ENCODE data around the gene CXXC5. TPM values are rescaled to one million over a fixed set of nuclear protein-coding genes. Genes with fewer than 3 reads are reported as not detected.

CXXC5 gene
- total RNA-seq, 2 experiments from 2014 or later, result 1.4 to 1.7 TPM

GRCh38 chr5:139633295-139634027, 14.7 kb upstream of the CXXC5 start:
- H3K27ac Mint-ChIP-seq, result peak overlapping the region; percentile 10
- no peak overlapping the region for H3K4me3 Mint-ChIP-seq
- peaks cover 28% of the 10 kb centered on the region for H3K36me3 Mint-ChIP-seq (ENCODE audit: low read depth)
- H3K9me3 Mint-ChIP-seq, result no peaks in the 10 kb centered on the region
- H3K27me3 Mint-ChIP-seq, result no peaks in the 10 kb centered on the region
- DNase-seq, result peak; percentile 69
- CTCF ChIA-PET, result interaction anchor here (0.6 to 6.3 kb wide), 30 partner anchors 11 to 224 kb away, joined by 3 to 73 read pairs (median 4); partner anchors contain the start of genes DNAJC18 and UBE2D2
- H3K4me1 Mint-ChIP-seq, result peaks cover 44% of the 10 kb centered on the region
- POLR2A ChIA-PET, result interaction anchor here (0.8 to 1.9 kb wide), 3 partner anchors 16 to 72 kb away, joined by 3 to 5 read pairs (median 4); partner anchors contain the start of gene UBE2D2

- ChIA-PET CTCF (interaction anchor here (0.8 to 6.3 kb wide), 27 partner anchors 7 to 214 kb away, joined by 3 to 73 read pairs (median 5); partner anchors contain the start of genes DNAJC18 and UBE2D2), POLR2A (interaction anchor here (1.3 to 1.9 kb wide), 2 partner anchors 16 to 72 kb away, joined by 4 to 5 read pairs; partner anchors contain the start of gene UBE2D2)
- no peaks in the 10 kb centered on the region for H3K27me3 Mint-ChIP-seq
- H3K4me3 Mint-ChIP-seq, result no peak overlapping the region
- peaks cover 45% of the 10 kb centered on the region for H3K4me1 Mint-ChIP-seq
- H3K9me3 Mint-ChIP-seq, result no peaks in the 10 kb centered on the region
- DNase-seq, result no peak
- H3K27ac Mint-ChIP-seq, result no peak overlapping the region
- H3K36me3 Mint-ChIP-seq (ENCODE audit: low read depth), result peaks cover 24% of the 10 kb centered on the region
These were observed 14.2 kb upstream of the CXXC5 start for GRCh38 chr5:139634028-139634325.

GRCh38 chr5:139634541-139634940, 13.6 kb upstream of the CXXC5 start:
- no peak for DNase-seq
- POLR2A ChIA-PET, result interaction anchor here (1.3 to 2.2 kb wide), 4 partner anchors 10 to 73 kb away, joined by 4 to 11 read pairs (median 7); partner anchors contain the start of genes CXXC5 and UBE2D2
- Mint-ChIP-seq H3K36me3 (ENCODE audit: low read depth) (peaks cover 19% of the 10 kb centered on the region), H3K9me3 (no peaks in the 10 kb centered on the region), H3K4me3 (no peak overlapping the region), H3K4me1 (peaks cover 45% of the 10 kb centered on the region), H3K27ac (peak overlapping the region; percentile 85), H3K27me3 (no peaks in the 10 kb centered on the region)
- CTCF ChIA-PET, result interaction anchor here (0.8 to 6.3 kb wide), 15 partner anchors 8 to 214 kb away, joined by 3 to 73 read pairs (median 5); partner anchors contain the start of gene UBE2D2

- POLR2A ChIA-PET, result interaction anchor here (1.1 to 2.2 kb wide), 8 partner anchors 10 to 130 kb away, joined by 3 to 12 read pairs (median 6); partner anchors contain the start of genes CXXC5 and UBE2D2
- no peaks in the 10 kb centered on the region for H3K9me3 Mint-ChIP-seq
These were observed 13.0 kb upstream of the CXXC5 start for GRCh38 chr5:139635191-139635590.

GRCh38 chr5:139635606-139636206, 12.4 kb upstream of the CXXC5 start:
- Mint-ChIP-seq H3K9me3 (no peaks in the 10 kb centered on the region), H3K27ac (peak overlapping the region; percentile 85), H3K36me3 (ENCODE audit: low read depth) (peaks cover 13% of the 10 kb centered on the region), H3K4me1 (peaks cover 45% of the 10 kb centered on the region), H3K4me3 (peak overlapping the region; percentile 42), H3K27me3 (no peaks in the 10 kb centered on the region)
- CTCF ChIA-PET, result interaction anchor here (0.7 to 6.3 kb wide), 17 partner anchors 9 to 220 kb away, joined by 3 to 73 read pairs (median 5); partner anchors contain the start of genes CXXC5 and UBE2D2
- DNase-seq, result no peak
- POLR2A ChIA-PET, result interaction anchor here (1.0 to 2.2 kb wide), 10 partner anchors 9 to 220 kb away, joined by 3 to 12 read pairs (median 6); partner anchors contain the start of genes CXXC5 and UBE2D2

More at GRCh38 chr5:139635191-139635590, 13.0 kb upstream of the CXXC5 start:
- H3K27me3 Mint-ChIP-seq, result no peaks in the 10 kb centered on the region
- H3K4me3 Mint-ChIP-seq, result no peak overlapping the region
- H3K36me3 Mint-ChIP-seq (ENCODE audit: low read depth), result peaks cover 15% of the 10 kb centered on the region
- peaks cover 45% of the 10 kb centered on the region for H3K4me1 Mint-ChIP-seq
- no peak for DNase-seq
- CTCF ChIA-PET, result interaction anchor here (0.7 to 6.3 kb wide), 12 partner anchors 8 to 131 kb away, joined by 3 to 73 read pairs (median 6); partner anchors contain the start of genes CXXC5 and UBE2D2
- peak overlapping the region; percentile 85 for H3K27ac Mint-ChIP-seq

- Mint-ChIP-seq H3K27me3 (no peaks in the 10 kb centered on the region), H3K27ac (peak overlapping the region; percentile 85), H3K4me1 (peaks cover 45% of the 10 kb centered on the region), H3K36me3 (ENCODE audit: low read depth) (peaks cover 13% of the 10 kb centered on the region), H3K9me3 (no peaks in the 10 kb centered on the region), H3K4me3 (peak overlapping the region; percentile 42)
- peak; percentile 74 for DNase-seq
- ChIA-PET CTCF (interaction anchor here (0.8 to 6.3 kb wide), 16 partner anchors 10 to 220 kb away, joined by 3 to 73 read pairs (median 5); partner anchors contain the start of genes CXXC5 and UBE2D2), POLR2A (interaction anchor here (0.7 to 2.2 kb wide), 13 partner anchors 8 to 221 kb away, joined by 3 to 12 read pairs (median 6); partner anchors contain the start of genes CXXC5 and UBE2D2)
These were observed 11.8 kb upstream of the CXXC5 start for GRCh38 chr5:139636207-139636792.

- CTCF ChIA-PET, result interaction anchor here (1.3 to 4.9 kb wide), 5 partner anchors 10 to 214 kb away, joined by 5 to 25 read pairs (median 7); partner anchors contain the start of genes CXXC5 and UBE2D2
- H3K4me1 Mint-ChIP-seq, result peaks cover 45% of the 10 kb centered on the region
- DNase-seq, result peak; percentile 60
- no peaks in the 10 kb centered on the region for H3K27me3 Mint-ChIP-seq
- POLR2A ChIA-PET, result interaction anchor here (0.7 to 2.2 kb wide), 7 partner anchors 8 to 222 kb away, joined by 3 to 12 read pairs (median 7); partner anchors contain the start of gene CXXC5
- no peaks in the 10 kb centered on the region for H3K9me3 Mint-ChIP-seq
- H3K27ac Mint-ChIP-seq, result peak overlapping the region; percentile 85
- H3K4me3 Mint-ChIP-seq, result peak overlapping the region; percentile 7
- peaks cover 9% of the 10 kb centered on the region for H3K36me3 Mint-ChIP-seq (ENCODE audit: low read depth)
These were observed 11.2 kb upstream of the CXXC5 start for GRCh38 chr5:139636975-139637408.

GRCh38 chr5:139637438-139638089, 10.6 kb upstream of the CXXC5 start:
- Mint-ChIP-seq H3K27me3 (no peaks in the 10 kb centered on the region), H3K4me1 (peaks cover 42% of the 10 kb centered on the region), H3K27ac (no peak overlapping the region), H3K9me3 (no peaks in the 10 kb centered on the region), H3K4me3 (no peak overlapping the region), H3K36me3 (ENCODE audit: low read depth) (peaks cover 9% of the 10 kb centered on the region)
- no peak for DNase-seq
- ChIA-PET CTCF (interaction anchor here (0.6 to 2.0 kb wide), 3 partner anchors 11 to 215 kb away, joined by 3 to 7 read pairs (median 6); partner anchors contain the start of gene CXXC5), POLR2A (interaction anchor here (0.9 to 2.2 kb wide), 6 partner anchors 10 to 1009 kb away, joined by 3 to 12 read pairs (median 7); partner anchors contain the start of gene CXXC5)

GRCh38 chr5:139638090-139638735, 9.9 kb upstream of the CXXC5 start:
- no peak overlapping the region for H3K4me3 Mint-ChIP-seq
- no peak for DNase-seq
- H3K4me1 Mint-ChIP-seq, result peaks cover 39% of the 10 kb centered on the region
- peaks cover 7% of the 10 kb centered on the region for H3K36me3 Mint-ChIP-seq (ENCODE audit: low read depth)
- ChIA-PET POLR2A (interaction anchor here (0.9 to 1.9 kb wide), 6 partner anchors 9 to 1009 kb away, joined by 3 to 12 read pairs (median 4); partner anchors contain the start of gene CXXC5), CTCF (interaction anchor here (0.6 to 0.8 kb wide), 2 partner anchors 12 to 86 kb away, joined by 3 read pairs; no protein-coding TSS in a partner anchor)
- H3K9me3 Mint-ChIP-seq, result no peaks in the 10 kb centered on the region
- H3K27me3 Mint-ChIP-seq, result no peaks in the 10 kb centered on the region
- no peak overlapping the region for H3K27ac Mint-ChIP-seq

GRCh38 chr5:139638736-139639618, 9.2 kb upstream of the CXXC5 start:
- ChIA-PET POLR2A (interaction anchor here (1.3 to 1.9 kb wide), 3 partner anchors 8 to 39 kb away, joined by 3 to 12 read pairs (median 3); partner anchors contain the start of gene CXXC5), CTCF (interaction anchor here (0.8 kb wide), 1 partner anchor 12 kb away, joined by 3 read pairs; no protein-coding TSS in a partner anchor)
- peaks cover 34% of the 10 kb centered on the region for H3K4me1 Mint-ChIP-seq
- H3K27me3 Mint-ChIP-seq, result peaks cover 1% of the 10 kb centered on the region
- peaks cover 5% of the 10 kb centered on the region for H3K36me3 Mint-ChIP-seq (ENCODE audit: low read depth)
- DNase-seq, result peak; percentile 14
- H3K9me3 Mint-ChIP-seq, result no peaks in the 10 kb centered on the region
- peak overlapping the region; percentile 23 for H3K27ac Mint-ChIP-seq
- H3K4me3 Mint-ChIP-seq, result no peak overlapping the region
